ENCODE measurements around the gene ATP9A.
"Not testable (repeated sequence)": the region's sequence is repeated elsewhere in the genome, so short reads cannot be mapped to it uniquely, and the experiment has no call there.

Gene ATP9A

GRCh38 chr20:51769976-51770615 lies 1.9 kb upstream of the ATP9A start:
- TF ChIP-seq, protein P1, sequence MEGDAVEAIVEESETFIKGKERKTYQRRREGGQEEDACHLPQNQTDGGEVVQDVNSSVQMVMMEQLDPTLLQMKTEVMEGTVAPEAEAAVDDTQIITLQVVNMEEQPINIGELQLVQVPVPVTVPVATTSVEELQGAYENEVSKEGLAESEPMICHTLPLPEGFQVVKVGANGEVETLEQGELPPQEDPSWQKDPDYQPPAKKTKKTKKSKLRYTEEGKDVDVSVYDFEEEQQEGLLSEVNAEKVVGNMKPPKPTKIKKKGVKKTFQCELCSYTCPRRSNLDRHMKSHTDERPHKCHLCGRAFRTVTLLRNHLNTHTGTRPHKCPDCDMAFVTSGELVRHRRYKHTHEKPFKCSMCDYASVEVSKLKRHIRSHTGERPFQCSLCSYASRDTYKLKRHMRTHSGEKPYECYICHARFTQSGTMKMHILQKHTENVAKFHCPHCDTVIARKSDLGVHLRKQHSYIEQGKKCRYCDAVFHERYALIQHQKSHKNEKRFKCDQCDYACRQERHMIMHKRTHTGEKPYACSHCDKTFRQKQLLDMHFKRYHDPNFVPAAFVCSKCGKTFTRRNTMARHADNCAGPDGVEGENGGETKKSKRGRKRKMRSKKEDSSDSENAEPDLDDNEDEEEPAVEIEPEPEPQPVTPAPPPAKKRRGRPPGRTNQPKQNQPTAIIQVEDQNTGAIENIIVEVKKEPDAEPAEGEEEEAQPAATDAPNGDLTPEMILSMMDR (IDR thresholded peaks at IDR 0.05; ENCODE audit: low read depth, low read length): no peak
- Histone ChIP-seq H3K27me3 (peaks cover 19% of the 10 kb centered on the region), H3K4me3 (ENCODE audit: low read depth, low read length) (no peak overlapping the region), H3K4me1 (no peaks in the 10 kb centered on the region), H3K9me3 (no peaks in the 10 kb centered on the region), H3K36me3 (no peaks in the 10 kb centered on the region)
- DNase-seq: no peak

DNA sequence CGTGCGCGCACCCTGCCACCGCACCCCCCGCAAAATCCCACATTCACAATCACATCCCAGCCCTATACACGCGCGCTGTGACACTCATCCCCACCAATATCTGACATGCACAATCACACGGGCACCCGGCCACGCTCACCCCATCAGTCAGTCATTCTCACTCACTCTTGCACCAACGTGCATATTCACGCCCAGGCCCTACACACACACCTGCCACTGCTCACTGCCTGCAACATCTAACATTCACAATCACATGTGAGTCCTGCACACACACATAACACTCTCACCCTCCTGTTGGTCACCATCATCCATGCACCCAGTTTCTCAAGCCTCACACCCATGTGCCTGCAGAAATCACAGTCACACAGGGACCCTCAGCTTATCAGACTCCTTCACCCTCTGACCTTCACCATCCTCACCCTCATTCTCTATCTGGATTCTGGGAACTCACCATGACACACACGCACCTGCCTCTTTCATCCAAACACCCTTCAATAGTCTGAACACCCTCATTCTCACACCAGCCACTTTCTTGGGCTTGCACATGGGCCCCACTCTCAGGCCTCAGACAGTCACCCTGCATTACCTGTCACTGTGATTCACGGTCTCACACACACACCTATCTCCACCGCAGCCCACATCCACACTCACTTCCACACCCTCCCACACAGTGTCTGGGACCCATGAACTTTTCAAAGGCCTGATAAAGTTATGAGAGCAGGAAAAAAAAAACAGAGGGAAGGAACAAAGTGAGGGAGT lies 748 bp upstream of the ATP9A start:
- Histone ChIP-seq H3K27me3 (peaks cover 19% of the 10 kb centered on the region), H3K4me1 (no peaks in the 10 kb centered on the region), H3K4me3 (ENCODE audit: low read depth, low read length) (no peak overlapping the region), H3K9me3 (no peaks in the 10 kb centered on the region), H3K36me3 (no peaks in the 10 kb centered on the region)
- TF ChIP-seq, protein P1 (IDR thresholded peaks at IDR 0.05; ENCODE audit: low read depth, low read length): no peak
- no peak for DNase-seq

- TF ChIP-seq, protein P1 (IDR thresholded peaks at IDR 0.05; ENCODE audit: low read depth, low read length): peak; percentile 29
- Histone ChIP-seq H3K27me3 (peaks cover 19% of the 10 kb centered on the region), H3K36me3 (no peaks in the 10 kb centered on the region), H3K4me1 (no peaks in the 10 kb centered on the region), H3K9me3 (no peaks in the 10 kb centered on the region), H3K4me3 (ENCODE audit: low read depth, low read length) (peak overlapping the region; percentile 47)
- peak; percentile 52 for DNase-seq
Observed at GRCh38 chr20:51766994-51767866, 960 bp downstream of the ATP9A start.

GRCh38 chr20:51765381-51765780 lies 2.8 kb downstream of the ATP9A start:
- not testable (repeated sequence) for H3K36me3 ChIP-seq; H3K9me3 ChIP-seq; H3K4me3 ChIP-seq (ENCODE audit: low read depth, low read length); DNase-seq; H3K4me1 ChIP-seq
- H3K27me3 ChIP-seq: peaks cover 19% of the 10 kb centered on the region

GRCh38 chr20:51763965-51764602 lies 4.1 kb downstream of the ATP9A start:
- no peaks in the 10 kb centered on the region for H3K9me3 ChIP-seq
- H3K4me1 ChIP-seq: no peaks in the 10 kb centered on the region
- no peaks in the 10 kb centered on the region for H3K36me3 ChIP-seq
- DNase-seq: no peak
- H3K4me3 ChIP-seq (ENCODE audit: low read depth, low read length): no peak overlapping the region
- TF ChIP-seq, protein P1 (IDR thresholded peaks at IDR 0.05; ENCODE audit: low read depth, low read length): no peak
- peaks cover 19% of the 10 kb centered on the region for H3K27me3 ChIP-seq

- Histone ChIP-seq H3K27me3 (peaks cover 3% of the 10 kb centered on the region; the same call in 1 of the 2 replicates), H3K9me3 (no peaks in the 10 kb centered on the region), H3K36me3 (no peaks in the 10 kb centered on the region), H3K4me3 (ENCODE audit: low read depth, low read length) (no peak overlapping the region), H3K4me1 (no peaks in the 10 kb centered on the region)
- DNase-seq: no peak
- TF ChIP-seq, protein P1 (IDR thresholded peaks at IDR 0.05; ENCODE audit: low read depth, low read length): no peak
Observed at GRCh38 chr20:51760905-51761546, 7.2 kb downstream of the ATP9A start.

Measured in BE2C (cell line).